ENCODE results near the gene WDR37.
A peak's percentile ranks its signal among the peaks of the same experiment; 100 is the strongest.

DNA sequence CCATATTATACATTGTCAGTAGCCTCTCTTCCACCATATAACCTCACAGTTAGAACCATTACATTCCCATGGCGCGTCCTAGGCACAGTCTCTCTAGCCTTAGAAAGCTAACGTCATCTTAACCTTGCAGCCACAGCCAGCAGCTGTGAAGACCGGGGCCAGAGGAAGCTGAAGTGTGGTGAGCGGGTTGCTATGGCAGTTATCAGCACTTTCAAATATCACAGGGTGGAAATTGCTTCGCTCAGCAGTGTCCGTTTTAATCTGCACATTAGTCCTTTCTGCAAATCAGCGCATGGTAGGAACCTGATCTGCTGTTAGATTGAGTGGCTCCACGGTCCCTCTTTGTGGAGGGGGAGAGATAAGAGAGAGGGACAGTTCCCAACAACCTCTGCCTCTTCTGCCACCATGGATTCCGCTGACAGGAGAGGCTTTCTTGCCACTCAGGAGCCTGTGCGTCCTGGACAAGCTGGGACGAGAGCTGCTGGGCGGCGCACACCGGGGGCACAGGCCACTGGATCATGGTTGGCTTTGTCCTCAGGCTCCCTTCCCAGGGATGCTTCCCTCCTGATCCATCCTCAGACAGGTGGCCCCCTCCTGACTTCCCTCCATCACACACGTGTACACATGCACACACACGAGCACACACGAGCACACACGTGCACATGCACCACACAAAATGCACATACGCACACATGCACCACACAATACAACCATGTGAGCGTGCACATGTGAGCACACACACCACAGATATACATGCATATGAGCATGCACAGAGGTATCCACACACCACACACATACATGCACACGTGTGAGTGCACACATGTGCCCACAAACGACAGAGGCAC is 93.8 kb downstream of the WDR37 start:
- TF ChIP-seq CTCF (IDR thresholded peaks at IDR 0.05 in 2 of 3, conservative IDR thresholded peaks at IDR 0.05 in 1 of 3; ENCODE audit: insufficient read depth in 2 of 3, low read depth in 1 of 3, low read length in 3 of 3) (no peak), ZNF146 (CRISPR knock-in tag; IDR thresholded peaks at IDR 0.05; ENCODE audit: unreplicated experiment) (no peak), MYBL2 (IDR thresholded peaks at IDR 0.05; ENCODE audit: low read depth) (no peak), MYBL2 (CRISPR knock-in tag; IDR thresholded peaks at IDR 0.05; ENCODE audit: borderline replicate concordance) (no peak), EZH2 (IDR thresholded peaks at IDR 0.05; ENCODE audit: borderline replicate concordance, low read depth, low read length) (no peak), SOX6 (IDR thresholded peaks at IDR 0.05) (peak; percentile 26; the same call in 1 of the 2 replicates), TEAD4 (IDR thresholded peaks at IDR 0.05; ENCODE audit: low read length) (no peak), TEAD4 (CRISPR knock-in tag; IDR thresholded peaks at IDR 0.05; ENCODE audit: borderline replicate concordance) (no peak), ZBTB34 (CRISPR knock-in tag; IDR thresholded peaks at IDR 0.05) (no peak), POLR2A (conservative IDR thresholded peaks at IDR 0.05) (no peak), RBBP5 (IDR thresholded peaks at IDR 0.05; ENCODE audit: borderline replicate concordance, insufficient read depth, low read length, poor library complexity, severe bottlenecking) (no peak), ESRRB (CRISPR knock-in tag; IDR thresholded peaks at IDR 0.05; ENCODE audit: borderline replicate concordance) (no peak)
- TF ChIP-seq, protein P1, sequence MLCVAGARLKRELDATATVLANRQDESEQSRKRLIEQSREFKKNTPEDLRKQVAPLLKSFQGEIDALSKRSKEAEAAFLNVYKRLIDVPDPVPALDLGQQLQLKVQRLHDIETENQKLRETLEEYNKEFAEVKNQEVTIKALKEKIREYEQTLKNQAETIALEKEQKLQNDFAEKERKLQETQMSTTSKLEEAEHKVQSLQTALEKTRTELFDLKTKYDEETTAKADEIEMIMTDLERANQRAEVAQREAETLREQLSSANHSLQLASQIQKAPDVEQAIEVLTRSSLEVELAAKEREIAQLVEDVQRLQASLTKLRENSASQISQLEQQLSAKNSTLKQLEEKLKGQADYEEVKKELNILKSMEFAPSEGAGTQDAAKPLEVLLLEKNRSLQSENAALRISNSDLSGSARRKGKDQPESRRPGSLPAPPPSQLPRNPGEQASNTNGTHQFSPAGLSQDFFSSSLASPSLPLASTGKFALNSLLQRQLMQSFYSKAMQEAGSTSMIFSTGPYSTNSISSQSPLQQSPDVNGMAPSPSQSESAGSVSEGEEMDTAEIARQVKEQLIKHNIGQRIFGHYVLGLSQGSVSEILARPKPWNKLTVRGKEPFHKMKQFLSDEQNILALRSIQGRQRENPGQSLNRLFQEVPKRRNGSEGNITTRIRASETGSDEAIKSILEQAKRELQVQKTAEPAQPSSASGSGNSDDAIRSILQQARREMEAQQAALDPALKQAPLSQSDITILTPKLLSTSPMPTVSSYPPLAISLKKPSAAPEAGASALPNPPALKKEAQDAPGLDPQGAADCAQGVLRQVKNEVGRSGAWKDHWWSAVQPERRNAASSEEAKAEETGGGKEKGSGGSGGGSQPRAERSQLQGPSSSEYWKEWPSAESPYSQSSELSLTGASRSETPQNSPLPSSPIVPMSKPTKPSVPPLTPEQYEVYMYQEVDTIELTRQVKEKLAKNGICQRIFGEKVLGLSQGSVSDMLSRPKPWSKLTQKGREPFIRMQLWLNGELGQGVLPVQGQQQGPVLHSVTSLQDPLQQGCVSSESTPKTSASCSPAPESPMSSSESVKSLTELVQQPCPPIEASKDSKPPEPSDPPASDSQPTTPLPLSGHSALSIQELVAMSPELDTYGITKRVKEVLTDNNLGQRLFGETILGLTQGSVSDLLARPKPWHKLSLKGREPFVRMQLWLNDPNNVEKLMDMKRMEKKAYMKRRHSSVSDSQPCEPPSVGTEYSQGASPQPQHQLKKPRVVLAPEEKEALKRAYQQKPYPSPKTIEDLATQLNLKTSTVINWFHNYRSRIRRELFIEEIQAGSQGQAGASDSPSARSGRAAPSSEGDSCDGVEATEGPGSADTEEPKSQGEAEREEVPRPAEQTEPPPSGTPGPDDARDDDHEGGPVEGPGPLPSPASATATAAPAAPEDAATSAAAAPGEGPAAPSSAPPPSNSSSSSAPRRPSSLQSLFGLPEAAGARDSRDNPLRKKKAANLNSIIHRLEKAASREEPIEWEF (CRISPR knock-in tag; IDR thresholded peaks at IDR 0.05): no peak
- TF ChIP-seq, protein P2, sequence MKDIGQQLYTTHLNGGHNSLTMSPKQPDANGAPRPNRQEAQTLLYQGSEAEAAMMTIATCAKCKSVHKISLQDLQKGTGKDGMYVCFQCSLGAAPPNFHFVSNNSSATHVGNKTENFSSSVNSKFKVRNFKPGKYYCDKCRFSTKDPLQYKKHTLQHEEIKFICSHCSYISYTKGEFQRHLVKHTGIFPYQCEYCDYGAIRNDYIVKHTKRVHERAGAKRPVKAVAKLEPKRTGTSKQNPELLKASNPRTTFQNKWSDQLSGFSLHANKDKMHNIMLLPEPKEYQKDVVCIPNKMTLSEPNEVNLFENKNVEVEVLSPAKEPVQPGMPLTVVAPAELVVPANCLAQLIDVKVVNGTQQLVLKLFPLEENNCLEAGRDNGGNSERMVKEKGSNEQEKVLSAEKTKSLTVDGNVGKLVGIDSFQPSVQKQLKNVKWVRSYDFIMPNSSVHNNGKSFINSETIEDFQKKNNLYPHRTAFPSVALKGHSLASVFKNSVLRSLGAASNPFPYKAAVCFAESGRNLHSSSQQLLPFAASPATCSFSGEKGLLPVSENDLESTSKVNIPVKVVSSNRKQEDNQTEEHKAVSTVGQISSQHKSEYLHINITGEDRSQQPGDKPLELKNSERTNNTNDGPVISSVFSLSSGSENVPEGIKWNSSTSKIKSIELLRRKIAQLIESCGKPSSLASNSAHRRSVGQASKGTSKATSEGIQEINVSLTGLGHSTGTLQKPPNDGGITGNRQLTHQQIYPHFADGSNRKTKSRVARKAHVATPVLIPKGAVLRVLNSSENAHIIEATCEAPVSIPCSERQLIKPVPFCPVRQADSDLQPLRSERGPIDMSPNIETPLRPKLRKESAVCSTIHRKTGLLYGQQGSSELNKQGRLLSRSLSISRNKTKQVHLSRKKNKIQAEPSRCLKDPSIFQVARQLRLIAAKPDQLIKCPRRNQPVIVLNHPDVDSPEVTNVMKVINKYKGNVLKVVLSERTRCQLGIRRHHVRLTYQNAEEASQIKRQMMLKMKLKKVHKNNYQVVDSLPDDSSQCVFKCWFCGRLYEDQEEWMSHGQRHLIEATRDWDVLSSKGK (CRISPR knock-in tag; IDR thresholded peaks at IDR 0.05): no peak

Data from K562 (cell line).